Activated CD4-positive, alpha-beta T cell treated with anti-CD3 and anti-CD28 coated beads, Interleukin-10, Interleukin-2, amounts not matched to agents 100 ng/mL and 50 ng/mL, durations not matched to agents 16 hours and 8 hours (primary cell): Measurements from ENCODE around the gene ADGRL2.
"Not testable (repeated sequence)": the region's sequence is repeated elsewhere in the genome, so short reads cannot be mapped to it uniquely, and the experiment has no call there.

Experiments used
- DNase-seq: peaks from one replicate; pipeline ENCODE4 v3.0.0-alpha.2; 2020

ADGRL2 gene

GRCh38 chr1:81850031-81850430 is 49.3 kb downstream of the ADGRL2 start:
- no peak for DNase-seq

GRCh38 chr1:81850495-81850894 is 49.8 kb downstream of the ADGRL2 start:
- no peak for DNase-seq

- no peak for DNase-seq
Observed at GRCh38 chr1:81851217-81851616, 50.5 kb downstream of the ADGRL2 start.

- DNase-seq, result no peak
Observed at GRCh38 chr1:81852961-81853360, 52.2 kb downstream of the ADGRL2 start.

GRCh38 chr1:81867235-81867634 is 66.5 kb downstream of the ADGRL2 start:
- no peak for DNase-seq

- no peak for DNase-seq
Observed at GRCh38 chr1:81869307-81869706, 68.6 kb downstream of the ADGRL2 start.

- not testable (repeated sequence) for DNase-seq
Observed at GRCh38 chr1:81871091-81871490, 70.4 kb downstream of the ADGRL2 start.

- no peak for DNase-seq
Observed at GRCh38 chr1:81873946-81874345, 73.2 kb downstream of the ADGRL2 start.

- DNase-seq, result no peak
Observed at GRCh38 chr1:81874461-81874860, 73.7 kb downstream of the ADGRL2 start.

GRCh38 chr1:81874940-81875339 is 74.2 kb downstream of the ADGRL2 start:
- DNase-seq, result no peak

- no peak for DNase-seq
Observed at GRCh38 chr1:81876901-81877733, 76.4 kb downstream of the ADGRL2 start.

- no peak for DNase-seq
Observed at GRCh38 chr1:81877940-81878339, 77.2 kb downstream of the ADGRL2 start.

- no peak for DNase-seq
Observed at GRCh38 chr1:81878538-81878937, 77.8 kb downstream of the ADGRL2 start.

- DNase-seq, result no peak
Observed at GRCh38 chr1:81880781-81881180, 80.0 kb downstream of the ADGRL2 start.

GRCh38 chr1:81885291-81885690 is 84.6 kb downstream of the ADGRL2 start:
- no peak for DNase-seq

GRCh38 chr1:81886292-81886691 is 85.6 kb downstream of the ADGRL2 start:
- not testable (repeated sequence) for DNase-seq

- DNase-seq, result no peak
Observed at GRCh38 chr1:81887421-81888144, 86.8 kb downstream of the ADGRL2 start.

GRCh38 chr1:81889166-81889565 is 88.4 kb downstream of the ADGRL2 start:
- DNase-seq, result no peak

- no peak for DNase-seq
Observed at GRCh38 chr1:81894867-81895266, 94.1 kb downstream of the ADGRL2 start.

- no peak for DNase-seq
Observed at GRCh38 chr1:81899214-81899821, 98.6 kb downstream of the ADGRL2 start.

GRCh38 chr1:81907575-81907974 is 106.8 kb downstream of the ADGRL2 start:
- DNase-seq, result no peak

GRCh38 chr1:81912383-81912782 is 111.6 kb downstream of the ADGRL2 start:
- no peak for DNase-seq

- DNase-seq, result no peak
Observed at GRCh38 chr1:81915937-81916336, 115.2 kb downstream of the ADGRL2 start.

- DNase-seq, result no peak
Observed at GRCh38 chr1:81920245-81920740, 119.6 kb downstream of the ADGRL2 start.
